ENCODE data around the gene CTU2.

The CTU2 gene

DNA sequence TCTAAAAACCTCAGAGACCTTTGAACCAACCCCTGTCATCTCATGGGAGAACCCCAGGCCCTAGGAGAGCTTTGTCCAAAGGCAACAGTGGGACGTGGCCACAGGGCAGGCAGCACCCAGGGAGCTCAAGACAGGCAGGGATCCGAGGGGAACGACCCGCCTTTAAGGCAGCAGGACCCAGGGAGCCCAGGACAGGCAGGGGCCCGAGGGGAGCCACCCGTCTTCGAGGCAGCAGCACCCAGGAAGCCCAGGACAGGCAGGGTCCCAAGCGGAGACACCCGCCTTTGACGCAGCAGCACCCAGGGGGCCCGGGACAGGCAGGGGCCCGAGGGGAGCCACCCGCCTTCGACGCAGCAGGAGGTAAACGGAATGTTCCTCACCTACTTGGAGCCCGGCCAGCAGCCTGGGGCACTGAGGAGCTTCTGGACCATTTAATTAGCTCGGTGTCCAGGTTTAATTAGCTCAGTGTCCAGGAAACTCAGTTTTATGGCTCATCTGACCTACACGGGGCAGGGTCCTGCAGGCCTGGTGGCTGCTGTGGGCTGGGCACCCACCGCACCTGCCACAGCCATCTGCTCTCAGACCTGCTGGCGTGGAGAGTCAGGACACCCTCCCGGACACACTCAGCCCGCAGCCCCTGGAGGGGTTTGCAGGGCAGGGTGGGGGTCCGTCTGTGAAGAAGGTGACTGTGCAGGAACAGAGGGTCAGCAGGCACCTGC is 54.3 kb downstream of the CTU2 start:
- no peak for DNase-seq (ENCODE audit: low spot score)

DNA sequence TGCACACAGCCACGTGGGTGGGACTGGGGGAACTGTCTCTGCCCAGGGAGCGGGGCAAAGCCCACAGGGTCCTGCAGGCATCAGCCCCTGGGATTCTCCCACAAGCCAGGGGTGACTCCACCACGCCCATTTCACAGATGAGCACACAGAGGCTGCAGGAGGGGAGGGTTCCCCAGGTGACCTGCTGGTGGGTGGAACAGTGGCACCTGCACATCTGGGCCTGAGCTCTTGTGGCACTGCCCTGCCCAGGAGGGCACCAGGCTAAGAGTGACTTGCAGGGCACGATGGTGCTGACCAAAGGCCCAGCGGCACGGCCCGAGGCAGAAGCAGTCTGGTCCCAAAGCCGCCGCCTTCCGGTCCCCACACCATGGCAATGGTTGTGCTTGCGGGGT is 54.8 kb downstream of the CTU2 start:
- no peak for DNase-seq (ENCODE audit: low spot score)

GRCh38 chr16:88761830-88762229 is 55.5 kb downstream of the CTU2 start:
- no peak for DNase-seq (ENCODE audit: low spot score)

GRCh38 chr16:88762258-88762870 is 56.1 kb downstream of the CTU2 start:
- no peak for DNase-seq (ENCODE audit: low spot score)

- no peak for DNase-seq (ENCODE audit: low spot score)
Observed at GRCh38 chr16:88762941-88763340, 56.6 kb downstream of the CTU2 start.

DNA sequence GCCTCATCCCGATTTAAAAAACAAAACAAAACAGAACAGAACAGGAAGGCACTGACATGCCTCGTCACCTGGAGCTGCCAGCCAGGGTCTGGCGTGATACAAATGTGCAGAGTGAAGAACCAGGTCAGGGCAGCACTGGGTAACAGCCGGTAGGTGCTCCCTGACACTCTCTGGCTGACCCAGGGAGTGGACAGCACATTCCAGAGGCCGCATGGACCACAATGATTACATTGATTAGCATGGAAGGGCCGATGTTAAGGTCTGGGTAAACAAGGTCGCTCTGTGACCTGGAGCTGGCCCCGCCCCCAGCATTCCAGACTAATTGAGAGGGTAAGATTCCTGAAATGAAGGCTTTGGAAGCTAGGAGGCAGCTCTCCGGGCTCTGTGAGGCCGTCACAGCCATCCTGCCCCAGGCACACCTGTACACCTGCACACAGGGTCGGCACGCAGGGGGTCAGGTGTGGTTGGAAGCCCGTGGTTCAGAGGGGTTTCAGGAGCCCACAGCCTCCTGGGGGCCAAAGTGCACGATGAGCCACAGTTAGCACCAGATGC is 57.3 kb downstream of the CTU2 start:
- no peak for DNase-seq (ENCODE audit: low spot score)

GRCh38 chr16:88764080-88764479 is 57.8 kb downstream of the CTU2 start:
- DNase-seq (ENCODE audit: low spot score): no peak

DNA sequence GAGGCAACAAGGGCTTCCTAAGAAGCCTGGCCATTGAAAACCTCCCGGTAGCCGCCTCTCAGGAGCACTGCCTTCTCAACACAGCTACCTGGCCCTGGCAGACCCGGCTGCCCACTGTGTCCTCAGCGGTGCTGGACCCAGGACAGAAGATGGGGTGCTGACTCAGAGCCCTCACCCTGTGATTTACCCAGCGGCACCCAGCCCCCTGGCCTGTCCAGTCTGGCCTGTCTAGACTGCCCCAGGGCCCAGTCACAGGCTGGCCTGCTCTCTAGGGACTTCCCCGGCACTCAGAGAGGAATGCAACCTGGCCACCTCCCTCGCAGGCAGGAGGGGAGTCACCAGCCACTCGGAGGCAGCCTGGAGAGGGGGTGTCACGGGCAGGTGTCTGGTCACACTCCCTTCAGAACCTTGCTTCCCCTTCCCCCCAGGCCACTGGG is 58.6 kb downstream of the CTU2 start:
- no peak for DNase-seq (ENCODE audit: low spot score)

Data from hepatic stellate cell (primary cell).